ENCODE results near the gene NRG2.

The NRG2 gene

GRCh38 chr5:139926797-139927503, 116.1 kb downstream of the NRG2 start:
- DNase-seq, result no peak

- no peak for DNase-seq
Measured at GRCh38 chr5:139925650-139926640, 117.2 kb downstream of the NRG2 start.

GRCh38 chr5:139925216-139925562, 117.9 kb downstream of the NRG2 start:
- DNase-seq, result no peak

- no peak for DNase-seq
Measured at GRCh38 chr5:139924294-139925215, 118.5 kb downstream of the NRG2 start.

- no peak for DNase-seq
Measured at GRCh38 chr5:139919308-139919707, 123.8 kb downstream of the NRG2 start.

GRCh38 chr5:139915834-139916233, 127.3 kb downstream of the NRG2 start:
- DNase-seq, result no peak

GRCh38 chr5:139915266-139915665, 127.8 kb downstream of the NRG2 start:
- no peak for DNase-seq

GRCh38 chr5:139914218-139914807, 128.8 kb downstream of the NRG2 start:
- no peak for DNase-seq

GRCh38 chr5:139912804-139913203, 130.3 kb downstream of the NRG2 start:
- DNase-seq, result no peak

- DNase-seq, result no peak
Measured at GRCh38 chr5:139912158-139912557, 130.9 kb downstream of the NRG2 start.

- DNase-seq, result no peak
Measured at GRCh38 chr5:139911425-139912120, 131.5 kb downstream of the NRG2 start.

GRCh38 chr5:139910901-139911300, 132.2 kb downstream of the NRG2 start:
- no peak for DNase-seq

GRCh38 chr5:139910036-139910435, 133.1 kb downstream of the NRG2 start:
- no peak for DNase-seq

- no peak for DNase-seq
Measured at GRCh38 chr5:139908749-139909148, 134.3 kb downstream of the NRG2 start.

- no peak for DNase-seq
Measured at GRCh38 chr5:139906661-139907060, 136.4 kb downstream of the NRG2 start.

- DNase-seq, result no peak
Measured at GRCh38 chr5:139904816-139905661, 138.1 kb downstream of the NRG2 start.

GRCh38 chr5:139904566-139904815, 138.6 kb downstream of the NRG2 start:
- DNase-seq, result no peak

GRCh38 chr5:139903795-139904565, 139.1 kb downstream of the NRG2 start:
- DNase-seq, result no peak

- no peak for DNase-seq
Measured at GRCh38 chr5:139903450-139903794, 139.7 kb downstream of the NRG2 start.

- no peak for DNase-seq
Measured at GRCh38 chr5:139901986-139902385, 141.1 kb downstream of the NRG2 start.

- DNase-seq, result no peak
Measured at GRCh38 chr5:139901251-139901575, 141.9 kb downstream of the NRG2 start.
